ENCODE data around the gene DGKA.
"Not testable (repeated sequence)": the region's sequence is repeated elsewhere in the genome, so short reads cannot be mapped to it uniquely, and the experiment has no call there.

The DGKA gene

DNA sequence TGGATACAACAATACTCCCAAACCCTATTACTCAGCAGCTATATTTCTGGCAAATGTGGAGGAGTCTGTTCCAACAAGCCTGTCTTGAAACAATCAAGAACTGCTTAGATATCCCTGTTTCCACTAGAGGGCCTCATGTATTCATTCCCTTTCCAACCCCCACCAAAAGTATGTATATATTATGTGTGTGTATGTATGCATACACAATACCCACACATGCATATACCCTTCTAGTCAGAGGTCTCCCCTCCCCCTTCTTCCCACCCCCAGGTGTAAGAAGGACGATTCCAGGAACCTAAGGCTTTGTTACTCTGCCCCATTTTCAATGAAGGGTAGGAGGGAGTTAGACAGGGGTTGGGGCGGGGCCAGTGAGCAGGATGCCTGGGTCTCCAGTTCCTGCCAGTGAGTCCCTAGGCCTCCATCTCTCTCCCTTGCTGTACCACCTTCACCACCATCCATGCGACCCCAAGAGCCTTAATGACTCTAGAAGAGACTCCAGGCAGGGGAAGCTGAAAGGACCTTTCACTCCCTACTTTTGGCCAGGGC, at the start of gene DGKA:
Gene DGKA, plus strand, starts transcription at position 392 of the 546 bp plus-strand sequence. CDS start 5,342 bp downstream, outside the sequence.
- Mint-ChIP-seq H3K27me3 (ENCODE audit: low read depth) (no peaks in the 10 kb centered on the region), H3K4me1 (ENCODE audit: low read depth) (peaks cover 46% of the 10 kb centered on the region)

DNA sequence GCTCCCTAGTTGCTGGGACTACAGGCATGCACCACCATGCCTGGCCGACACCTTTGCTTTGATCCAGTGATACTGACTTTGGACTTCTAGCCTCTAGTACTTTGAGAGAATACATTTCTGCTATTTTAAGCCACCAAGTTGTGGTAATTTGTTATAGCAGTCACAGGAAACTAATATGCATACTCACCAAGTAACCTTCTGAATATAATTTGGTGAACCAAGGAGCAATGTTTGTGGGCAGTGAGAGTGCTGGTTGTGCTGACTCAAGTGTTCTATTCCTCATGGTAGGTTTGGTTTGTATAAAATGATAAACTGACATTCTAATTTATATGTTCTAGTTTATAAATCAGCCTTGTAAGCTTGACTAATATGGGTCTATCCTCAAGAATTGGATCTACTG, 45.8 kb upstream of the DGKA start:
- Mint-ChIP-seq H3K9me3 (no peaks in the 10 kb centered on the region), H3K27ac (no peak overlapping the region), H3K4me3 (no peak overlapping the region), H3K36me3 (ENCODE audit: low read depth) (no peaks in the 10 kb centered on the region), H3K27me3 (ENCODE audit: low read depth) (no peaks in the 10 kb centered on the region), H3K4me1 (ENCODE audit: low read depth) (peaks cover 11% of the 10 kb centered on the region)

More for the DNA sequence above, at the start of gene DGKA:
- H3K27ac Mint-ChIP-seq = peak within 1 kb of the TSS; percentile 98
- H3K36me3 Mint-ChIP-seq (ENCODE audit: low read depth) = peaks cover 46% of the 10 kb centered on the region
- peak within 1 kb of the TSS; percentile 100 for H3K4me3 Mint-ChIP-seq
- no peaks in the 10 kb centered on the region for H3K9me3 Mint-ChIP-seq

DNA sequence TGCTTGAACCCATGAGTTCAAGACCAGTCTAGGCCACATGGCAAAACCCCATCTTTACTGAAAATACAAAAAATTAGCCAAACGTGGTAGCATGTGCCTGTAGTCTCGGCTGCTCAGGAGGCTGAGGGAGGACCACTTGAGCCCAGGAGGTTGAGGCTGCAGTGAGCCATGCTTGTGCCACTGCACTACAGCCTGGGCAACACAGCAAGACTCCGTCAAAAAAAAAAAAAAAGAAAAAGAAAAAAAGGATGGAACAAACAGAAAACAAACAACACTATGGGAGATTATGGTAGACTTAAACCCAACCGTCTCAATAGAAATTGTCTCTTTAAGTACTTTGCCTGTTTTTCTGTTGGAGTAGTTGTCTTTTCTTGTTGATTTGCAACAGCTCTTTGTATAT, 39.7 kb upstream of the DGKA start:
- H3K4me1 Mint-ChIP-seq (ENCODE audit: low read depth) = no peaks in the 10 kb centered on the region
- H3K27ac Mint-ChIP-seq = no peak overlapping the region
- H3K4me3 Mint-ChIP-seq = no peak overlapping the region
- H3K9me3 Mint-ChIP-seq = no peaks in the 10 kb centered on the region
- peaks cover 2% of the 10 kb centered on the region for H3K36me3 Mint-ChIP-seq (ENCODE audit: low read depth)
- no peaks in the 10 kb centered on the region for H3K27me3 Mint-ChIP-seq (ENCODE audit: low read depth)

DNA sequence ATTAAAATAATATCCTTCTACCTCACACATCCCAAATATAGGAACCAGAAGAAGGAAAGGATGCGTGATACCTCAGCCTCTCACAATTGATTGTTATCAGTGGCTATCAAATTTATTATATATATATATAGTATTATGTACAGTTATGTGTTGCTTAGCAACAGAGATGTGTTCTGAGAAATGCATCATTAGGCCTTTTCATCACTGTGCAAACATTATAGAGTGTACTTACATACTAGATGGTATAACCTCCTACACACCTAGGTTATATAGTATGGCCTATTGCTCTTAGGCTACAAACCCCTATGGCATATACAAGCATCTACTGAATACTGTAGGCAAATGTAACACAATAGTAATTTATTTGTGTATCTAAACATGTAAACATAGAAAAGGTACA, 37.2 kb upstream of the DGKA start:
- H3K27ac Mint-ChIP-seq = no peak overlapping the region
- H3K9me3 Mint-ChIP-seq = no peaks in the 10 kb centered on the region
- no peaks in the 10 kb centered on the region for H3K4me1 Mint-ChIP-seq (ENCODE audit: low read depth)
- H3K36me3 Mint-ChIP-seq (ENCODE audit: low read depth) = peaks cover 2% of the 10 kb centered on the region
- no peaks in the 10 kb centered on the region for H3K27me3 Mint-ChIP-seq (ENCODE audit: low read depth)
- no peak overlapping the region for H3K4me3 Mint-ChIP-seq

DNA sequence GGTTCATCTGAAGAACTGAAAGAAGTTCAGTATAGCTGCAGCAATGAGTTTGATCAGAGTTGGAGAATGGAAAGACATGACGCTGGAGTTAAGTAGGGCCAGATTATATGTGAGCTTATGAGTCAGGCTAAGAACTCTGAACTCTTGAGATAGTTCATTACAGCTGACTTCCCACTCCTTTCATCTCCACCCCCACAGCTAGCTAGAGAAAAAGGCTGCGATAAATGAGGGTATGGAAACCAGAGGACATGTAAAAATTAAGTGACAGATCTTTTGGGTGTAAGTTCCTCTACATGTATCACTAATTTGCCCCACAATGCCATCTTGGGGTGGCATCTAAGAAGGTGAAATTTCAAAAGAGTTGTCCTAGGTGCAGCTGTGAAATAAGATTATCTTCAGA, 31.9 kb upstream of the DGKA start:
- Mint-ChIP-seq H3K4me3 (no peak overlapping the region), H3K27me3 (ENCODE audit: low read depth) (no peaks in the 10 kb centered on the region), H3K27ac (peak overlapping the region; percentile 42), H3K4me1 (ENCODE audit: low read depth) (peaks cover 4% of the 10 kb centered on the region), H3K36me3 (ENCODE audit: low read depth) (peaks cover 10% of the 10 kb centered on the region), H3K9me3 (no peaks in the 10 kb centered on the region)

DNA sequence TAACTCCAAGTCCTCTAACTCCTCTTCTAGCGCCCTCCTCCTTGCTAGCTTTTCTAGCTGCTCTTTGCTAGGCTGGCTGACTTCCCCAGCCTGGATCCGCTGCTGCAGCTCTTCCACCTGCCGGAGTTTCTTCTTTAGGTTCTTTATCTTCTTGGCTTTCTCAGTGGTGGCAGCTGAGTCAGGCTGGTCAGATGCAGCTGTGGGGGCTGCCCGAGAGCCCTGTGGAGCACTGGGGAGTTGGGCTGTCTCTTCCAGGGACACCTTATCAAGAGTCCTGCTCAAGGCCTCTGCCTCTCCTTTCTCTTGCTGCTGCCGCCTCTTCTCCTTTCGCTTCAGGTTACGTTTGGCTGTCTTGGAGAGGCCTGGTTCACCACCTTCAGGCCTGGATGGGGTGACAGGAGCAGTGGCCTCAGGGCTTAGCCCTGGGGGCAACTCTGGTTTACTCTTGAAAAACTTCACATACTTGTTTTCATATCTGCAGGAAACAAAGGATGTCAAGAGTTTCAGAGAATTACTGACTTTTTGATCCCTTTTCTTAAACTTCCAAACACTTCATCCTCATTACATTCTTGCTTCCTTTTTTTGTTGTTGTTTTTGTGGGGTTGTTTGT, 29.0 kb upstream of the DGKA start:
- no peaks in the 10 kb centered on the region for H3K27me3 Mint-ChIP-seq (ENCODE audit: low read depth)
- no peaks in the 10 kb centered on the region for H3K9me3 Mint-ChIP-seq
- H3K4me1 Mint-ChIP-seq (ENCODE audit: low read depth) = peaks cover 4% of the 10 kb centered on the region
- H3K4me3 Mint-ChIP-seq = no peak overlapping the region
- peaks cover 10% of the 10 kb centered on the region for H3K36me3 Mint-ChIP-seq (ENCODE audit: low read depth)
- no peak overlapping the region for H3K27ac Mint-ChIP-seq

DNA sequence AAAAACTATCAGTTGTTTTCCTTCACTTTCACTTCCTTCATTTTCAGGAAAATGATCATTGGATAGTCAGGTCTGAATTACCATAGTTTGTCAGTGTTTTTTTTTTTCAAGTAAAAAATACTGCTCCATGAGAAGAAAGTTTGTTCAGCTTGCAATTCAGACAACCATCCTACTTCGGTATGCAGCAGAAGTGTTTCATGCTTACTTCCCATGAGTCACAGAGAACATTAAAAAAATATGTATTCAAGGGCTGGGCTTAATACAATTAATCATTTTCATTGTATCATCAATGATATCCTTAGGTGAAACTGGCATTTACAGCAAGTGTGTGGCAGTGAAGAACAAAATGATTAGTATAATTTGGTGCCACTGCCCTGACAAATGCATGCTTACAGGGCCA, 24.9 kb upstream of the DGKA start:
- Mint-ChIP-seq H3K9me3 (no peaks in the 10 kb centered on the region), H3K4me3 (no peak overlapping the region), H3K36me3 (ENCODE audit: low read depth) (peaks cover 14% of the 10 kb centered on the region), H3K27me3 (ENCODE audit: low read depth) (no peaks in the 10 kb centered on the region), H3K4me1 (ENCODE audit: low read depth) (peaks cover 3% of the 10 kb centered on the region), H3K27ac (no peak overlapping the region)

DNA sequence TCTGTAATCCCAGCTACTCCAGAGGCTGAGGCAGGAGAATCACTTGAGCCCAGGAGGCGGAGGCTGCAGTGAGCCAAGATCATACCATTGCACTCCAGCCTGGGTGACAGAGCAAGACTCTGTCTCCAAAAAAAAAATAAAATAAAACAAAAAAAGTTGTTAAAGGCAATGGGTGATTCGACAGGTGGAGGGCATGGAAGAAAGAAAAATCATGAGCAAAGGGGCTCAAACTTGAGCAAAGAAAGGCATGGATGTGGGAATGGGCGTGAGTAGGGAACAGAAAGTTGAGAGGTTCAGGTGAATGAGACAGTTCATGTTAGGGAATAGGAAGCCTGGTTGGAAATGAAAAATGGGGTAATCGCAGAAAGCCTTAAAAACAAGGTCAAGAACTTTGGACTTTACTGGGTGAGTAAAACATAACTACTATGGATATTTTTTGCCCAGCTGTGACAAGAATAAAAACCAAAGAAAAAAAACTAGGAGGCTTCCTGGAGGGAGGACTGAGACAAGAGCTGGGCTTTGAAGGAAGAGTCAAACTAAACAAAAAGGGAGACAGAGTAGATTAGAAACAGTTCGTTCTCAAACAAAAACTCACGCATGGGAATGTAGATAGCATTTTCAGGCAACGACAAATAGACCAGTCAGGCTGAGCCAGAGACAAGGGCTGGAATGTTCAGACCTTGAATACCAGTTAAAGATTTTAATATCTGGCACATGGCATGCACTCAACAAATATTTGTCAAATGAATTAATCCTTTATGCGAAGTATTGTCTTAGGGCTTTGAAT, 22.0 kb upstream of the DGKA start:
- Mint-ChIP-seq H3K27ac (peak overlapping the region; percentile 15), H3K27me3 (ENCODE audit: low read depth) (no peaks in the 10 kb centered on the region), H3K36me3 (ENCODE audit: low read depth) (peaks cover 12% of the 10 kb centered on the region), H3K9me3 (no peaks in the 10 kb centered on the region), H3K4me1 (ENCODE audit: low read depth) (peaks cover 11% of the 10 kb centered on the region), H3K4me3 (no peak overlapping the region)

DNA sequence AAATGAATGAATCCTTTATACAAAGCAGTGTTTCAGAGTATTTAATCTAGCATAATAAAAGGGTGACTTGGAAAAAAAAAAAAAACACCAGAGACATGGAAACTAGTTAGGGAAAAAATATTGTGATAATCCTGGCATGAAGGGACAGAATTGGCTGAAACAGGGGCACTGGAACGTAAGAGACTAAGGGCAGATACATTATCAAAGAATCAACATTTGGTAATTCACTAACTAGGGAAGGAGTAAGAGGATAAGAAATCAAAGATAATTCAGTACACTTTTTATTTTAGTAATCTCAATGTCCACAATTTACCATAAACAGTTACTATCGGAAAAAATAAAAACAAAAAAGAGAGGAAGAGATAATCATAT, 21.5 kb upstream of the DGKA start:
- Mint-ChIP-seq H3K27me3 (ENCODE audit: low read depth) (no peaks in the 10 kb centered on the region), H3K9me3 (no peaks in the 10 kb centered on the region), H3K4me3 (no peak overlapping the region), H3K4me1 (ENCODE audit: low read depth) (peaks cover 15% of the 10 kb centered on the region), H3K27ac (no peak overlapping the region), H3K36me3 (ENCODE audit: low read depth) (peaks cover 17% of the 10 kb centered on the region)

DNA sequence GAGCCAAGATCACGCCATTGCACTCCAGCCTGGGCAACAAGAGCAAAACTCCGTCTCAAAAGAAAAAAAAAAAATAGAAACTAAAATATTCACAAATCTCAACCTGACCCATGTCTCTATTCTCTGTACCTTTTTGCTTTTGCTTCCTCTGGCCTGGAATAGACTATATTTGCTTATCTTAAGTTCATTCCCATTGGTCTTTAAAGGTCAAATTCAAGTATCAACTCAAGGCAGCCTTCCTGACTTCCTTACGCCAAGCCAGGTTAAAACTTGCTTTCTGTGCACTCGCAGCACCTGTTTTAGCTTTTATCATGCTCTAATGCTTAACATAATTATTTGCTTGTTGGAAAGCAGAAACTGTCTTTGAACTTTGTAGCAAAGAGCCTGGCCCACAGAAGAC, 18.1 kb upstream of the DGKA start:
- H3K27ac Mint-ChIP-seq = no peak overlapping the region
- peaks cover 26% of the 10 kb centered on the region for H3K4me1 Mint-ChIP-seq (ENCODE audit: low read depth)
- H3K9me3 Mint-ChIP-seq = no peaks in the 10 kb centered on the region
- no peak overlapping the region for H3K4me3 Mint-ChIP-seq
- no peaks in the 10 kb centered on the region for H3K27me3 Mint-ChIP-seq (ENCODE audit: low read depth)
- peaks cover 22% of the 10 kb centered on the region for H3K36me3 Mint-ChIP-seq (ENCODE audit: low read depth)

DNA sequence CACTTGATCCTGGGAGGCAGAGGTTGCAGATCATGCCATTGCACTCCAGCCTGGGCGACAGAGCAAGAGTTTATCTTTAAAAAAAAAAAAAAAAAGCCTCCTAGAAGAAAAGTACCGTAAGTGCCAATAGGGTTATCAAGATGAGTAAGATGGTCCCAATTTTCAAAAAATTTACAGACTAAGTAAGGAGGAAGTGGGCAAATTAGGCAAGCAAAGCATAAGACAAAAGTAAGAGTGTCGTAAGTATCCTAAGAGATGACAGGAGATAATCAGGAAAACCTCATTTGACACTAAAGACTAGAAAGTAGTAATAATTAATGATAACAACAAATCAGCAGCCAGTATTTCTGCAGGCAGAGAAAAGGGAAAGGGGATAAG, 15.5 kb upstream of the DGKA start:
- peaks cover 24% of the 10 kb centered on the region for H3K4me1 Mint-ChIP-seq (ENCODE audit: low read depth)
- H3K9me3 Mint-ChIP-seq = no peaks in the 10 kb centered on the region
- peaks cover 21% of the 10 kb centered on the region for H3K36me3 Mint-ChIP-seq (ENCODE audit: low read depth)
- no peak overlapping the region for H3K4me3 Mint-ChIP-seq
- no peaks in the 10 kb centered on the region for H3K27me3 Mint-ChIP-seq (ENCODE audit: low read depth)
- no peak overlapping the region for H3K27ac Mint-ChIP-seq

DNA sequence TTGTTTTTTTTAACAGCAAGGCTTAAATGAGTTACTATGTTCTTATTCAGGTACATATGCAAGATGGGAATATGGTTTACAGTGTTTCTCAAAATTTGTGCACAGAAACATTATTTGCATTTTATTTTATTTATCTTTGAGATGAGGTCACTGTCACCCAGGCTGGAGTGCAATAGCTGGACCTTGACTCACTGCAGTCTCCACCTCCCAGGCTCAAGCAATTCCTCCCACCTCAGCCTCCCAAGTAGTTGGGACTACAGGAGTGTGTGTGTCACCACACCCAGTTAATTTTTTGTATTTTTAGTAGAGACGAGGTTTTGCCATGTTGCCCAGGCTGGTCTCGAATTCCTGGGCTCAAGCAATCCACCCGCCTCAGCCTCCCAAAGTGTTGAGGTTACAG, 11.9 kb upstream of the DGKA start:
- H3K4me3 Mint-ChIP-seq; H3K27ac Mint-ChIP-seq; H3K9me3 Mint-ChIP-seq; H3K27me3 Mint-ChIP-seq (ENCODE audit: low read depth): not testable (repeated sequence)
- Mint-ChIP-seq H3K36me3 (ENCODE audit: low read depth) (peaks cover 15% of the 10 kb centered on the region), H3K4me1 (ENCODE audit: low read depth) (peaks cover 31% of the 10 kb centered on the region)

DNA sequence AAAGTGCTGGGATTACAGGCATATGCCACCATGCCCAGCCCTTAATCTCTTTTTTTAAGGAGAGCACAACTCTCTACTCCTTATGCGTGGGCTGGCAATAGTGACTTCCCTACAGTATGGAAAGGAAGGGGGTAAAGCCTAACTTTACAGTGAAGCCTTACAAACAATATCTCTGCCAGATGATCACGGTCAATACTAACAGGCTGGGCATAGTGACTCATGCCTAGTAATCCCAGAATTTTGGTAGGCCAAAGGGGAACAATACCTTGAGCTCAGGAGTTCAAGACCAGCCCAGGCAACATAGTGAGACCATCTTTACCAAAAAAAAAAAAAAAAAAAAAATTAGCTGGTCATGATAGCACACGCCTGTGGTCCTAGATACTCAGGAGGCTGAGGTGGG, 8.8 kb upstream of the DGKA start:
- Mint-ChIP-seq H3K36me3 (ENCODE audit: low read depth) (peaks cover 26% of the 10 kb centered on the region), H3K4me1 (ENCODE audit: low read depth) (peaks cover 33% of the 10 kb centered on the region), H3K4me3 (no peak overlapping the region), H3K27ac (no peak overlapping the region), H3K9me3 (no peaks in the 10 kb centered on the region), H3K27me3 (ENCODE audit: low read depth) (no peaks in the 10 kb centered on the region)

DNA sequence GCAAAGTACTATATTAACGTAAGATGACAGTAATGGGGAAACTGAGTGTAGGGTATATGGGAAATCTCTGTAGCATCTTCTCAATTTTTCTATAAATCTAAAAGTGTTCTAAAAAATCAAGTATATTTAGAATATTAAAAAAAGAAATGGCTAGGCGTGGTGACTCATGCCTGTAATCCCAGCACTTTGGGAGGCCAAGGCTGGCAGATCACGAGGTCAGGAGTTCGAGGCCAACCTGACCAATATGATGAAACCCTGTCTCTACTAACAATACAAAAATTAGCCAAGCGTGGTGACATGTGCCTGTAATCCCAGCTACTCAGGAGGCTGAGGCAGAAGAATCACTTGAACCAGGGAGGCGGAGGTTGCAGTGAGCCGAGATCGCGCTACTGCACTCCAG, 7.3 kb upstream of the DGKA start:
- H3K27me3 Mint-ChIP-seq (ENCODE audit: low read depth); H3K4me3 Mint-ChIP-seq; H3K27ac Mint-ChIP-seq; H3K9me3 Mint-ChIP-seq: not testable (repeated sequence)
- Mint-ChIP-seq H3K4me1 (ENCODE audit: low read depth) (peaks cover 37% of the 10 kb centered on the region), H3K36me3 (ENCODE audit: low read depth) (peaks cover 29% of the 10 kb centered on the region)

DNA sequence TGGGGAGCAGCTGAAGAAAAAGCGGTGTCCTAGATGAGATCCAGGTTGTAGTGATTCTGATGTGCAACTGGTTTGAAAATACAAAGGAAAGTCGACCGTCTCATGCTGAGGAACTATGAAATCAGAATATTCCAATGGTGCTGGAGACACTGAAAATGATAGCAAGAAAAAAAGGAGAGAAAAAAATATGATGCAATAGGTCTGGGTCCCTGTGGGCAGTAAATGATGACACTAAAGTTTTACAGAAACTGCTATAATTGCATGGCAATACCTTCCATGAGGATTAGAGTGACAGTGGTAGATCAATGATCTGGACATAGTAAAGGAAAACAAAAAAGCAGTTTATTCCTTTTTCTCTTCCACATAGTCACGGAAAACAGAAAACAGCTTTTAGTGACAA, 5.6 kb upstream of the DGKA start:
- Mint-ChIP-seq H3K36me3 (ENCODE audit: low read depth) (peaks cover 30% of the 10 kb centered on the region), H3K4me1 (ENCODE audit: low read depth) (peaks cover 46% of the 10 kb centered on the region), H3K27ac (peak overlapping the region; percentile 95), H3K9me3 (no peaks in the 10 kb centered on the region), H3K27me3 (ENCODE audit: low read depth) (no peaks in the 10 kb centered on the region), H3K4me3 (peak overlapping the region; percentile 100)
